Islet of Langerhans (tissue), 1 donor: ENCODE results near the gene ID2.

Source experiments
- FAIRE-seq: peaks from one replicate; lab custom pipeline; 2011; peaks lifted over from hg19 to GRCh38; lab: Jason Lieb, UNC

The ID2 gene

DNA sequence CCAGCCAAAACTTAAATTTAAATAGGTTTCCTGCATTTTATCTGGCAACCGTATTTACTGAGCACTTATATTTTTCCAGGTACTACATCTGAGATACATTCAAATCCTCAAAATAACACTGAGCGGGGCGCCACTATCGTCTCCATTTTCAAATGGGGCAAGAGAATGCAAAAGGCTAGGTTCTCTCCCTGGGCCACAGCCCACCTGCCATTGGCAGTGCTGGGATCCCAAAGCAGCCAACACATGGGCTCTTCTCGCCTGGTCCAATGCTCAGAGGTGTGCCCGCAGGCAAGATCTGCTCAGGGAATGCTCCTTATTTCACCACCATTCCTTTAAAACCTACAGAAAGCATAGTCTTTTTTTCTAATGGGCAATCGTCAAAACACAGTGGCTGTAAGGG, 11.3 kb upstream of the ID2 start:
- no peak for FAIRE-seq

DNA sequence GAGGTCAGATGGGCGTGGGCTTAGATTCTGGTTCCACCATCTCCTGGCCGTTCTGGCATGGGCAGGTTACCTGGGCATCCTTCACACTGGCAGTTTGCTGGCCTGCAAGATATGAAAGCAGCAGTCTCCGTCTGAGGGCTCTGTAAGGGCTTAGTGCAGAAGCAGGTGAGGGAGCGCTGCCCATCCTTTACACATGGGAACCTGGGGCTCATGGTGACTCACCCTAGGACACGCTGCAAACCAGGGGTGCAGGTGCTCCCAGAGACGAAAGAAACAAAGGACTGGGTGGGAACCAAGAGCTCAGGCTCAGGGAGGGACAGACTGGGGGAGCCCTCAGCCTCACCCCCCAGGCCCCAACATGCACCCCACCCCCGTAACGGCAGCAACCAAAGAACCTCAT, 10.7 kb upstream of the ID2 start:
- no peak for FAIRE-seq

DNA sequence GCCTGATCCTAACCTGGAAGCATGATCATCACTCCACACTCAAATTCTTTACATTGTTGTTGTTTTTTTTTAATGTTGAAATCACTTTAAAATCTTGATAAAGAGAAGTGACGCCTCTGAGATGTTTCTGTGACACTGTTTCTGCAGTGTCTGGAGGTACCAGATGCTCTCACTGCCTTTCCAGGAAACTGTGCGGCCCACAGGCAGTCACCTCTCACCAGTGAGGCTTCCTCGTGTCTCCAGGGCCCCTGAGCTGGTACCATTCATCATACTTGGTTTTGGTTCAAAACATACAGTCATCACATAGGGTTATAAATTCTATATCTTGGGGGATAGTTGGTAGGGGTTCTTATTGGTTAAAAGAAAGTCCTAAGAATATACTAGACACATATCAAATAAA, 10.1 kb upstream of the ID2 start:
- FAIRE-seq = no peak

DNA sequence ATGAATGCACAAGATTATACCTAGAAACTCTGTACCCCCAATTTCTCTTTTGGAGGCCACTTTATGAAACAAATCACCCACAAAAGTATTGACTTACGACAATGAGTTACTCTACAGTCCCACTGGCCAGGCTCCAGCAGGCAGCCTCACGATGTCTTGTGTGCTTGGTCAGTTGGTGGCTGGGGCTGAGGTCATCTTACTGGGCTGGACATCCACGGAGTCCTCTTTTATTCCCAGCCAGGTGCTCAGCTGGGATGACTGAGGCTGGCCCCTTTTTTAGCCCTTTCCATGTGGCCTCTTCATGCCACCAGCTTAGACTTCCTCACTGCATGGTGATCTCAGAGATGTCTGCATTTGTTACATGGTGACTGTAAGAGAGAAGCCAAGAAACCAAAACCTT, 8.9 kb upstream of the ID2 start:
- FAIRE-seq = no peak

DNA sequence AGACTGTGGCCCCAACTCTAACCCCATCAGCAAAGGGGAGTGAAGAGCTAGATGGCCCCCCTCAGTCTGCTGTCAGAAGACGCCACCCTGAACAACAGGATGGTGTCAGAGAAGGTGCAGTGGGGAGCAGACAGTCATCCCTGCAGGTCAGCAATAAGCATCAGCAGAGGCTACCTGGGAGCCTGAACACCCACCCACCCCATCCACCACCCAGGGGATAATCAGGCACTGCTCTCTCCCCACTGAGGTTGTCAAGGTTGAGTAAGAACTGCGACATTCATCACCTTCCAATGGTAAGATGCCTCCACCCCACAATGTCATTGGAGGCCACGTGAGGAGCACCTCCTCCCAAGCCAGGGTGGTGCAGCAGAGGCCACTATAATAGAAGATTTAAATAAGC, 8.5 kb upstream of the ID2 start:
- FAIRE-seq = no peak

DNA sequence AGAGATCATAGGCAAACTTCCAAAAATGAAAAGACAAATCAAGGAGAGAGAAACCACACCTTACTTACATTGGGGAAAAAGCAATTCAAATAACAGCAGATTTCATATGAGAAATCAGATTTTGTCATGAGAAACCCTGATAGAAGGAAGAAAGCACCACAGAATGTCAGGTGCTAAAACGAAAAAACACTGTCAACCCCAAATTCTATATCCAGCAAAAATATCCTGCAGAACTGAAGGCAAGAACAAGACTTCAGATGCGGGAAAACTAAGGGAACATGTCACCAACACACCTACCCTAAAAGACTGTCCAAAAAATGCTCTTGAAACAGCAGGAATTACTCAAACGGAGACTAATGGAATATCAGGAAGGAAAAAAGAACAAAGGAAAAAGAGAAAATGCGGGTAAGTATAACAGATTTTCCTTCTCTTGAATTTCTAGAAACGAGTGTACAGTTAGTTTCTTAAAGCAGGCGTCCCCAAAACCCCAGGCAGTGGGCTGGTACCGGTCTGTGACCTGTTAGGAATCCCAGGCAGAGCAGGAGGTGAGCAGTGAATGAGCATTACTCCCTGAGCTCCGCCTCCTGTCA, 7.3 kb upstream of the ID2 start:
- FAIRE-seq = no peak

DNA sequence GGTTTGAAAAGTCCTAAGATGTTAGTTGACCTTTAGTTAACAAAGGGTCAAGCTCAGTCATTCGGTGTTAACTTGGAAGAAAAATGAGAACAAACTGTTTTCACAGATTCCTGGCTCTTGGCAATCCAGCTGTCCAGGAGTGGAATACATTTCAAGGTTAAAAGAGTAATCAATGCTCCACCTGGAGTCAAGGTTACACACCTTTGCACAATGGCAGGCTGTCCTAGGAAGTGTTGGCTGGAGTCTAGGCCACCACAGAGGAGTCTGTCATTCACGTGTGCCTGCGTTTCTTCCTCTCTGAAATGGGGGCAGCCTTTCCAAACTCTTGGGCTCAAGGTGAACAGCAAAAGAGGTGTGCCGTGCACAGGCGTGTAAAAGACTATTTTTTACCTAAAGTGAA, 6.3 kb upstream of the ID2 start:
- no peak for FAIRE-seq

DNA sequence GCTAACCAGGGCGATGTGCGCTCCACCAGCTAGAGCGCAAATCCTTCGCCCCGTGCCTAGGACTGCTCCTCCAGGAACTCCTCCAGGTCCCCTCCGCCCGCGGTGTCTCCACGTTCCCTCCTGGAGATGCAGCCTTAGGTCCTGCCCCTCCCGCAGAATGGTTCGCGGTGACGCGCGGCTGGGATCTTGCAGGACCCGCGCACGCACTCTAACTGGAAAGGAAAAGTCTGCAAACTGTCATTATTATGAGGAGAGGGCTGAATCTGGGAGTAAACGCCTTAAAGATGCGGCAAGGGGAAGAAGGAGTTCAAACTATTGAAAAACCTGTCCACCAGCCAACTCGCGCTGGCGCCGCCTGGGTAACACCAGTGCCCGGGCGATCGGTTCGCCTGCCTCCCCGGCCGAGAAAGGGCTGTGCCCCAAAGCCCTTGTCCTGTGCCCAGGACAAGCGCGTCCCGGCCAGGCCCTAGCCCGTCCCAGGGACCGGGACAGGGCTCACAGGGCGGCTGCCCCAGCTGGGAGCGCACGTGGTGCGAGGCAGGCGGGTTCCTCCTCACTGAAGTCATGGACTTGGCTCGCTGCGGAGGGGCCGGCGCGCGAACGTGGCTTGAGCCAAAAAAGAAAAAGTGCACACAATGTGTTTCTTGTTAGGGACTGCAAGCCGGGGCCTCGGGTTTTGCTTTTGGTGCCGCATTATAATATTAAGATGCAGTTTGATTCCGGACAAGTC, 5.5 kb upstream of the ID2 start:
- no peak for FAIRE-seq

DNA sequence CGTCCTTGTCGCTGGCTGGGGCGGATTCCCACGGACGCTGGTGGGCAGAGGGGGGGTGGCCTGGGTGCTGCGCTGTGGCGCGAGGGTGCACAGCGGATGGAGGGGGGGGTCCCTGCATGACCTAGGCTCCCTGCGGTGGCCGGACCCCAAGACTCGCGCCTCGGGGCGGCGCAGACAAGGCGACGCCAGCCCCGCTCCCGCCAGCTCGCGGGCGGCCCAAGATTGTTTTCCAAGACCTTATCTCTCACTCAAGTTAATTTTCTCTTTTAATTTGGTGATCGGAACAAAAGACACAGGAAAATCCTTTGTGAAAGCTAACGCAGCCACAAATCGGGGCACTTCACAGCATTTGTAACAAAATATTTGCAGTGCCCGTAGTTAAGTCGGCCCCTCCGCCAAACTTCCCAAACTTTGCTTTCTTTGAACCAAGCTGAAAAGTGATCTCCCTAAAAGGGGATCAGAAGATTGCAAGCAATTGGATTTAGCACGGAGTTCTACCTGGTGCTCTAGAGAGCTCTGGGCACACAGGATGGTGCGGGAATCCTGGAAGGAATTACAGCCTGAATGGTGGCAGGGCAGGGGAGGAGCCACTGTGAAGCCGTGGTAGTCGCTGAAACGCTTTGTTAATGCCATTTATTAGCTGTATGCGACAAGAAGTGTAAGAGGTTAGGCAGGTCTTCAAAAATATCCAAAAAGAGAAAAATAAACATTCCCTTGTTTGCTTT, 4.8 kb upstream of the ID2 start:
- no peak for FAIRE-seq

DNA sequence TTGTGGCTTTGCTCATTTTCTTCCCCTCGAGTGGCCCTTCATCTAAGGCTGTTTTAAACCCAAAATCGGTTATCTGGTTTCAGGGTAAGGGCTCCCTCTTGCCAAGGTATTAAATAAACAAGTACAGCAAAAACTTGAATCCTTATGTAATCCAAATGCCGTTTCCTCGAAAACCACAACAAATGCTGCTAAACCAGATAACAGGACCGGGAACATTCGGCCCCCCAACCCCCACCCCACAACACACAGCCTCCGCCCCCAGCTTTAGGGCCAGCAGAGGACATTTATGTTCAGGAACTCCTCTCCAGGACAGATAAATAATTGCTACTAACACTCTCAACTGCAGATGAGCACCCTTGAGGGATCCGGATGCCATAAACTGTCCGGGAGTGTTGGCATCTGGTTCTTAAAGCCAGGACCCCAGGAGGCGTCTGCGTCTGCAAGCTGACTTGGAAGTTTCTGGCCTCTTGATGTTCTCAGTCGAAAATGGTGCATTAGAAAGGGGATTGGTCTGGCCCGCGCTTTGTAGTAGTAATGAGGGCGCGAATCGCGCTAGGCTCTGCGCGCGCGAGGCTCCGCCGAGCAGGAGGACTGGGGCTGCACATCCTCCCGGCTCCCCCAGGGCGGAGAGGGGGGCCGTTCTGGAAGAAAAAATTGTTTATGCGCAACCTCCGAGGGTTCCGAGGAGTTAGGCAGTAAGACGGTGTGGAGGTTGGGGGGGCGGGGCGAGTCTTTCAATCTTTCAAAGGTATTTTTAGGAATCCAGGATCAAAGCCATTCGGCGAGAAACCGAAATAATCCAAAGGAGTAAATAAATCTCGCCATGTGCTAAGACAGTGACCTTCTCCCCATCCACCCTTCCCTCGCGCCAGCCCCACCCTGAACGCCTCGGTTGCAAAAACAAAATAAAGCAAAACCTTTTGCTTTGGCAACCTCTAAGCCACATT, 3.9 kb upstream of the ID2 start:
- no peak for FAIRE-seq

DNA sequence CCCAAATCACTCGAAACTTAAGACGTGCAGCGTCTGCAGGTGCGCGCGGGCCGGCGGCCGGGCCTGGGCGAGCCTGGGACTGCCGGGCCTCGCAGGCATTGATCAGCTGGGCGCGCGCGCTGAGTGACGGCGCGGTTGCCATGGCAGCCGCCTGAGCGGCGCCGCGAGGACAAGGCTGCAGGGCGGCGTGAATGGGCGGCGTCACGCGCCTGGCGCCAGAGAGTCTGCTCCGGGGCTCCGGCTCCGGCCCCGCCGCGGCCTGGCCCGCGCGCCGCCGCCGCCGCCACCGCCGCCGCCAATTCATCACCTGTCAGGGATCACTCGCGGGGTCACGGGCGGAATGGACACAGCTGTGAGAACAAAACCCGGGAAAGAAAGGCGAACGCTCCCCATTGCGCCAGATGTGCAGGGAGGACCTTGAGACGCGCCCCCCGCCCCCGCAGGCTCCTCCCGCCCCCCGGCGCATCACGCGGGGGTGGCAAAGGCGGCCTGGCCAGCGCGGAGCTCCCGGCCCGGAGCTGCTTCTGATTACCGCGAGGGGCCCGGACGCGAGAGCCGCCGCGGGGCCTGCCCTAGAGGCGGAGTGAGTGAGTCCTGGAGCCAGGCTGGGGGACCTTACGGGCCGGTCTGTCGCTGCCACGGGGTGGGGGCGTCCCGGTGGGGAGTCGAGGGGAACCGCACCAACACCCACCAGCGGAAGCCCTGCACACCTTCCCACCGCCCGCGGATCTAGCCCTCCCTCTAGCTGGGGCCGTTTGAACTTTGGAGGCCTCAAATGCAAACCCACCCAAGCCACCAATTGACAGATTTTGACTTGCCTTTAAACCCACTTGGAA, 2.9 kb upstream of the ID2 start:
- FAIRE-seq = no peak

DNA sequence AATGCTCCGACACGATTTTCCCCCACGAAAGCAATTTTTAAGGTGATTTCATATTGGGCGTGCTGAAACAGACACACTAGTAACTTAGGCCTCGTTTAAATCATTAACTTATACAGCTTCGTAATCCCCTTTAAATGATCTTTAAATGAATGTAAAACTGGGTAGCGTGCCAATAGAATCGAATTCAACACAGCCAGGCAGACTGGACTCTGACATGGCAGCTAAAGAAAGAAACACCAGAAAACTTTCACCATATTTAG, 2.4 kb upstream of the ID2 start:
- FAIRE-seq = peak; percentile 13

DNA sequence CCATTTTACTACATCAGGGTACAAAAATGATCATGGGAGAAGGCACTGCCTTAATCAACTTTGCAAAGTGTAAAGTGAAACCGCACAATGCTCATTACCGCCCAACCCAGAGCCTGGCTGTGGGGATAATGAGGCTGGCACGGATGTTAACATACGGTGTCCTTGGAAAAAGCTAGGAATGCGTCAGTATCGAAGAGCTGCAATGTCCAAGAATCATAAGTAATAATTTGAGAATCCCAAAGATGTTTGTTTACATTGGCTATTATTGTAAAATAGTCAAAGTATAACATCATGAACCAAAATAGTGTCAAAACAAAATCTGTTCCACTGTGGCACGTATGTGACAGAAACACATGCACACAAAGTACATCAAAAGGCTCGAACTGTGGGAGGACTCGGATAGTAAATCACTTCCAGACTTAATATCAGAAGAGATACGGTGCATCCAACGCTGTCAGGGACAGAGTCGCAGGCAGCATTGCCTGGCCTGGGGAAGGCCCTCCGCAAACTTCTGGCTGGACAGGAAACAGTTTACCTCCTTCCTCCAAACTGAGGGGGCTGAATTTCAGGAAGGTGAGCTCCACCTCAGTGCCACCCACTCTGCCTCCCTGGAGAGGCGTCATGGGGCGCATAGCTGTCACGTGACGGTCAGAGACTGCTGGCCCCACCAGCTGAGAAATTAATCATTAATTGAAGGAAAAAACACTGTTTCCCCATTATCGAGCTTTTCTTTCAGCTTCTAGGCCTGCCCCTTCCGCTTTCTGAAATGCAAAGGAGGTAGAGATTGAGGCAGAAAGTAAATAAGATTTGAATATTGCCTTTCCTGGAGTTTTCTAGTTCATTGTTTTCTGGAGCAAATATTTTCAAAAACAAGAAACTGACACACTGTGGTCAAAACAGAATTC, 1.8 kb upstream of the ID2 start:
- FAIRE-seq = peak; percentile 80

DNA sequence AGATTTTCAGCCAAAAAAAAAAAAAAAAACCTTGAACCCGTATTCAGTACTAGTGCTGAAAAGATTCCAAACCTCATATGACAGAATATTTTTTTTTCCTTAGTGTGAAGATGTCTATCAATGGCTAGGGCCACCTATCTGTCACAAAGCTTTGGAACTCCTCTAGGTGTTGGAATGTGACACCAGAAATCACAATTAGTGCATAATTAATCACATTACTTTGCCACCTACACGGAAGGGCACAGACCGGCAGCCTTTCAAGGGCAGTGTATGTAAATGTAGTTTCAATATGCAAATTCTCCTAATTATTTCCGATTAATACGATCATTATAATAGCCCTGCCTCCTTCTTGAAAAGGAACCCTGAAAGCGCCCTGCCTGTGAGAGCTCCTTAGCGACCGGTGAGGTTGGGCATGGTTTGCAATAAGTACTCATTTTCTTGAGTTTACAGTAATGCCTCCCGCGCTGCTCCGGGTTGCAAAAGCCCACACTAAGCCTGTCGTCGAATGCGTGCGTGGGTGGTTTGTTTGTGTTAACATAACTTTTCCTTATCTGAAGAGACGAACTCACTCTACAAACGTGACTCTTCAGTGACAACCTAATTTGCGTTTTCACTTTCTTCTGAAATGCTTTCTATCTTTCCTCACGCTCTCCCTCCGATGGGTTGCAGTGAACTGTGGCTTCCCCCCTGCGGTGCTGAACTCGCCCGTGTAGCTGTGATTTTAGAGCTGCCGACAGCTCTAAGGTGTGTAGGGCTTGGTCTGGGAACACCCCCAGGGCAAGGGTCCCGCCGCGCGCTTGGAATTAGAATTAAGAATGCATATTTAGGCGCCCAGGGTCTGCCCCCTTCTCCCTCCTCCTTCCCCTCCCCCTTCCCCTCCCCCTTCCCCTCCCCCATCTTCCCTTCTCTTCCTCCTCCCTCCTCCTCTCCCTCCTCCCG, 765 bp upstream of the ID2 start:
- FAIRE-seq = no peak

DNA sequence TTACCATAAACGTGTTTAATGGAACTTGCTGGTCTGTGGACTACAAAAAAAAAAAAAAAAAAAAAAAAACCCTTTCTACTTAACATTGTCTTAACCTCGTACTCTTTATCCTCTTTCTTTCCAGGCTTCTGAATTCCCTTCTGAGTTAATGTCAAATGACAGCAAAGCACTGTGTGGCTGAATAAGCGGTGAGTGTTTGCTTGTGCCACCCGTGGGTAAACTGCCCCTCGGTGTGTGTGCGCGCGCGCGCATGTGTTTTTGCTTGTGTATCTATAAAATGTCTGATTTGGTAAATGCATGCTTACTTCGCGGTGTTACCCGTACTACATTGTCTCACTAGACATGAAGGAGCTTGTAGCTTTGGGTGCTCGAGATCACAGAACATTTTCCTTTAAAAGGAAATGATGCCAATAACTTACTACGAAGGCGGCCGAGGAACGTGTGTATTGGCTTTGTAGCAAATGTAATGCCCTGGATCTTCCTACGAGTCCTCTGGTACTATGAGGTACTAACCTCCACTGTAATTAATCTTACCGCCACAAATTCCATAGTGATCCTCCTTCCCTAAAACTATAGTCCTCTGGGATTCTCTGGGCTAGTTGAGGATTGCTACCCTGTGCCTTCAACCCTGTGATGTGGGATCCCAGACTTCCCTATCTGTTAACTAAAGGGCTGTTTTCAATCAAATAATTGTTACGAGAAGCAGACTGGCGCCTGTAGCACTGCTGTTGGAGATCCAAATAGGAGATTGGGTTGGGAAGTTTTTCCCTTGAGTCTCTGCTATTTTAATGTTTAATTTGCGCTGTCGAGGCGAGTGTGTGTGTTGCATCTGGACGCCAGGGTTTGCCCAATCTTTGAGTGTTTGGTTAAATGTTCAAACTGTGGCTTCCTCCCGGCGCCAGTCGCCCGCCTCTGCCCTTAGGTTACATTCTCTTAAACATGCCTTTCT, 1.1 kb downstream of the ID2 start:
- FAIRE-seq = no peak

DNA sequence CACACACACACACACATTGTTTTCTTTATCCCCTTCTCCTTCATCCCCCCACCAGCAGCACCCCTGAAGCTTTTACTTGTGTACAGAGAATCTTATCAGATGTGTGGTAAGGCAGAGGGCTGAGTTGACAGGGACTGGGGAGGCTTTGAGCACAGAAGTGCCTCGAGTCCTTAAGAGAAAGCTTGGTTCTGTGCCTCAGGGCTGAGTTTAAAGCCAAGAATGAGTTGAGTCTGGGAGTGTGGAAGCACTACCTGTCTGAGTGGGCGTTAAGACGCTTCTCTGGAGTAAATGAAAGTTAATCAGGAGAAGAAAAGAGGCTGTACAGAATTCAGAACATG, 2.7 kb downstream of the ID2 start:
- FAIRE-seq = no peak

DNA sequence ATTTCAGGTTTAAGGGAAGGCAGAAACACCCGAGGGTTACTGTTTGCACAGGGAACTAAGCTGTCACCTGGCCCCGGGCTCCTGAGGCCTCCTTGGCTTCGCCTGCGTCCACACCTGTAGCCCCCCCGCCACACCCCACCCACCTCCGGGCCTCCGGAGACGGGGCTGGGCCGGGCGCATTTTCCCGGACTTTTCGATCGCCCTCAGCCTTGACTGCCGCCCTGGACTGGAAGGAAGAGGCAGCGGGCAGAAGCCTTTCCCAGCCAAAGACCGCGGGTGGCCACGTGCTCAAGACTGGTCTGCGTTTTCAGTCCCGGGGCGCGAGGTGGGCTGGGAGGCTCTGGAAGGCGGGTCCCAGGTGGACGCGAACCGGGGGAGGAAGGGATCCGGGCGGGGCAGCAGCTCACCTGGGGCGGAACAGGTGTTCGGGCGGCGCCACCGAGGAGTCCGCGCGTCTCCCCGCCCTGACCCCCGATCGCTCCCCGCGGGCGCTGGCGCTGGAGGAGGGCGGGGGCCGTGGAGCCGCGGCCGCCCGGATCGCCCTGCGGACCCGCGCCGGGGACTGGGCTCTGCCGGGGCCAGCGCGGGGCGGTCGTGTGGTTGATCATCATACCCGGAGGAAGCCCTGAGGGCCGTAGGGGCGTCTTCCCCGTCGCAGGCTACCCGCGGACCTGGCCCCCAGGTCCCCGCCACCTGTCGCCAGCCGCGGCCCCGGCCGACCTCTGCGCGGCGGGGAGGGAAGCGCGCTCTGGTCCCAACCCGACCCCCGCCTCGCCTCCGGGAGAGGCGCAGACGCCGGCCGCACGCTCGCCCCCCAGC, 3.2 kb downstream of the ID2 start:
- no peak for FAIRE-seq
